Cerebellar nuclear complex (tissue), 1 donor: ENCODE data around the gene HSPBAP1.
"Not testable (repeated sequence)": the region's sequence is repeated elsewhere in the genome, so short reads cannot be mapped to it uniquely, and the experiment has no call there.

ENCODE experiments used
- DNase-seq, 2 experiments: peaks; one replicate each; lab custom pipeline; 2025; lab: John Stamatoyannopoulos, UW

The HSPBAP1 gene

GRCh38 chr3:122784436-122784835 is 9.2 kb downstream of the HSPBAP1 start:
- no peak for DNase-seq

GRCh38 chr3:122782804-122783203 is 10.8 kb downstream of the HSPBAP1 start:
- DNase-seq: no peak

- no peak for DNase-seq
Measured at GRCh38 chr3:122777563-122777962, 16.1 kb downstream of the HSPBAP1 start.

- DNase-seq: no peak
Measured at GRCh38 chr3:122776675-122777468, 16.8 kb downstream of the HSPBAP1 start.

DNA sequence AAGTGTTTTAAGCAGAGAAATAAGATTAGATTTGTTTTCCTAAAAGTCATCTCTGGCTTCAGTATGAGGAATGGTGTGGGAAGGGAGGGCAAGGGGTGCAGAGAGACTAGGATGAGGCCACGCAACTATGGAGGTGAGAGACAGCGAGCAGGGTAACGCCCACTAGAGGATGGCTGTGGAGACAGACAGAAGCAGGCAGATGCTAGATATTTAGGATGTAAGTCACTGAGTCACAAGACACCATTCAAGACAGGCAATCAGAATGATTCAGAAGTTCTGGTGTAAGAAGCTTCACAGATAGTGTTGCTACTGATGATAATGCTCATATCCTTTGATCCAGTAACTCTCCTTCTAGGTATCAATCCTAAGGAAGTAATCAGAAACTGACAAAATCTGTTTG is 19.1 kb downstream of the HSPBAP1 start:
- DNase-seq: no peak

GRCh38 chr3:122773944-122774509 is 19.6 kb downstream of the HSPBAP1 start:
- DNase-seq: no peak

DNA sequence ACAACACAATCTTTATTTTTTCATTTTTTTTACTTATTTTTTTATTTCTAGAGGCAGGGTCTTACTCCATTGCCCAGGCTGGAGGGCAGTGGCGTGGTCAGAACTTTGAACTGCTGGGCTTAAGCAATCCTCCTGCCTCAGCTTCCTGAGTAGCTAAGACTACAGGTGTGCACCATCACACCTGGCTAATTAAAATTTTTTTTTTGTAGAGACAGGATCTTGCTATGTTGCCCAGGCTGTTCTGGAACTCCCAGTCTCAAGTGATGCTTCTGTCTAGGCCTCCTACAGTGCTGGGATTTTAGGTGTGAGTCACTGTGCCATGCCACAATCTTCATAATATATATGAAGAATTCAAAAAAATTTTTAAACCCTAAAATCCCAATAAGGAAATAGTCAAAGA is 20.8 kb downstream of the HSPBAP1 start:
- no peak for DNase-seq

- DNase-seq: no peak
Measured at GRCh38 chr3:122770521-122771202, 23.0 kb downstream of the HSPBAP1 start.

GRCh38 chr3:122767540-122768372 is 25.9 kb downstream of the HSPBAP1 start:
- DNase-seq: no peak

GRCh38 chr3:122766430-122766829 is 27.2 kb downstream of the HSPBAP1 start:
- no peak for DNase-seq

DNA sequence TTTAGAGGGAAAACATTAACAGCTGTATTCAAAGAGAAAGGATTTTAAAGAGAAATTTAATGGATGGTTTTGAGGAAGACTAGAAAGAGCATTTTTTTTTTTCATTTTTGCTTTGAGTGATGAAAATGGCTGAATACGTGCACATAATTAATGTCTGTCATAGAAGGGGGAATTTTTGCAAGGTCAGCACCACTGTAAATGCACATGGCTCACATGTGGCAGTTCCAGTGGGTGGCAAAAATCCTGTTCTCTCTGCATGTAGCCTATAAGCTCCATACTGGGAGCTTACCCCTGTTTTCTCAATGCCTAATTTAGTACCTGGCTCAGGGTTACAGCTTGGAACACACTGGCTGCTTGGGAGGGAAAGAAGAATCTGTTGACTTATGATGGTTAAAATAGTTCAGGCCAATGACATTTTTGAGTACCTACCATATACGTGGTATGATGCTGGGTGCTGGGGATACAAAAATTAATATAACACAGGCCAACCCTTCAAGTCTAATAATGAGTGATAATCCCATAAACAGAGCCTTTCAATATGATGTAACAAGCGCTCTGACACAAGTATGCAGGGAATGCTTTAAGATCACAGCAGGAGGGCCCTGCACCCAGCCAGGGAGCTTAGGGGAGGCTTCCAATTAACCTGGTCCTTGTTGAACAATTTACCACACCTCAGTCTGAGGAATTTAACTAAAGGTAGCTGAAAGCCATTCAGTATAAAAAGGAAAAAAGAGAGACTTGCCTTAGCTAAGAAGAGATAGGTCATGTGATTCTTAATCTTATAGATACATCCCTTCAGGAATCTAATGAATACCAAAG is 33.0 kb downstream of the HSPBAP1 start:
- no peak for DNase-seq

DNA sequence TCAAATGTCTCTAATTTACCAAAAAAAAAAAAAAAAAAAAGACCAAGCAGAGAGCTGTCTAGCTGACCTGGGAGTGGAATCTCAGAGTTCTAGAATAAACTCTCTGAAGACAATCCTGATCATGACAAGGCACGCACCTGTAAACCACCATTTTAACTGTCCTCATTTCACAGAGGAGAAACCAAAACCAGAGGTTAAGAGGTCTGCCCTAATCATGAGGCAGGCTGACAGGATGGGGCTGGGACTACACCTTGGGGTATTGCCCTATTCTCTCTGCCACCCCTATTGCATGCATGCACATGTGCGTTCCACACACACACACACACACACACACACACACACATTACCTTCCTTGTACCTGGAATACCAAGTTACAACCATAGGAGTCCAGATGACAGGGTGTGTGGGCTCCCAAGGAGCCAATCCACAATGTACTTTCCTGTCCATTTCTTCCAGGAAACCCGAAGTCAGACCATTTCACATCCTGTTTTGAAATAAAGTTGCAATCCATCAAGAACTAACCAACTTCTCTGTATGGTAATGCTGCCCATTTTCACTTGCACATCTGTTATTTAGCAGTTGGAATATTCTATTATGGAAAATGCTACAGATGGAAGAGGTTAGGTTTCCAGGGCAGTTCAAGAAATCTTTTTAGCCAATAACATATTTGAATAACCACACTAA is 34.6 kb downstream of the HSPBAP1 start:
- DNase-seq: no peak

- no peak for DNase-seq
Measured at GRCh38 chr3:122755491-122755890, 38.1 kb downstream of the HSPBAP1 start.

- DNase-seq: no peak
Measured at GRCh38 chr3:122754929-122755328, 38.7 kb downstream of the HSPBAP1 start.

- no peak for DNase-seq
Measured at GRCh38 chr3:122748347-122748746, 45.3 kb downstream of the HSPBAP1 start.

DNA sequence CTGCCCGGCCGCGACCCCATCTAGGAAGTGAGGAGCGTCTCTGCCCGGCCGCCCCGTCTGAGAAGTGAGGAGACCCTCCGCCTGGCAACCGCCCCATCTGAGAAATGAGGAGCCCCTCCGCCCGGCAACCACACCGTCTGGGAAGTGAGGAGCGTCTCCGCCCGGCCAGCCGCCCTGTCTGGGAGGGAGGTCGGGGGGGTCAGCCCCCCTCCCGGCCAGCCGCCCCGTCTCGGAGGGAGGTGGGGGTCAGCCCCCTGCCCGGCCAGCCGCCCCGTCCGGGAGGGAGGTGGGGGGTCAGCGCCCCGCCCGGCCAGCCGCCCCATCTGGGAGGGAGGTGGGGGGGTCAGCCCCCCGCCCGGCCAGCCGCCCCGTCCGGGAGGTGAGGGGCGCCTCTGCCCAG is 46.3 kb downstream of the HSPBAP1 start:
- DNase-seq: not testable (repeated sequence)

DNA sequence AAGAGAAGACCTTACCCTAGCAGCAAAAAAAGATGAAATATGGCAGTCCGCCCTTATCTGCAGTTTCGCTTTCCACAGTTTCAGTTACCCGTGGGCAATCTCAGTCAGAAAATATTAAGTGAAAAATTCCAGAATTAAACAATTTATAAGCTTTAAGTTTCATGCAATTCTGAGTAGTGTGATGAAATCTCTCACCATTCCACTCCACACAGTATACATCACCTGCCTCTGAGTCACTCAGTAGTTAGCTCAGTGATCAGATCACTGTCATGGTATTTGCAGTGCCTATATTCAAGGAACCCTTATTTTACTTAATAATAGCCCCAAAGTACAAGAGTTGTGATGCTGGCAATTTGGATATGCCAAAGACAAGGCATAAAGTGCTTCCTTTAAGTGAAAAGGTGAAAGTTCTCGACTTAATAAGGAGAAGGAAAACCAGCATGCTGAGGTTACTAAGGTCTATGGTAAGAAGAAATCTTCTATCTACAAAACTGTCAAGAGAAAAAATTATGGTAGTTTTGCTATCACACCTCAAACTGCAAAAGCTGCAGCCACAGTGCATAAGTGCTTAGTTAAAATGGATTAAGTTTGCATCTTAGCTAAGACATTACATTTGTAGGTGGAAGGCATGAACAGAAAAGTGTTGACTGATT is 48.1 kb downstream of the HSPBAP1 start:
- DNase-seq: no peak

GRCh38 chr3:122743581-122744120 is 50.0 kb downstream of the HSPBAP1 start:
- DNase-seq: no peak

DNA sequence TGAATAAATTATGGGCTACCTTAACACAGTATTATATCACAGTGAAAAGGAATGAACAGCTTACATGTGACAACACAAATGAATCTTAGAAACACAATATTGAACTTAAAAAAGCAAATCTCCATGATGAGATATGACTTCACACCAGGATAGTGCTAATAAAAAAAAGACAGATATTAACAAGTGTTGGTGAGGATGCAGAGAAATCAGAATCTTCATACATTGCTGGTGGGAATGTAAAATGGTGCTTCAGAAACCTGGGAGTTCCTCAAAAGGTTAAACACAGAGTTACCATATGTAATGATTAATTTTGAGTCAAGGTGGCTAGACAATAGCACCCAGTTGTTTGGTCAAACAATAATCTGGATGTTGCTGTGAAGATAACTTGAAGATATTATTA is 51.4 kb downstream of the HSPBAP1 start:
- no peak for DNase-seq

DNA sequence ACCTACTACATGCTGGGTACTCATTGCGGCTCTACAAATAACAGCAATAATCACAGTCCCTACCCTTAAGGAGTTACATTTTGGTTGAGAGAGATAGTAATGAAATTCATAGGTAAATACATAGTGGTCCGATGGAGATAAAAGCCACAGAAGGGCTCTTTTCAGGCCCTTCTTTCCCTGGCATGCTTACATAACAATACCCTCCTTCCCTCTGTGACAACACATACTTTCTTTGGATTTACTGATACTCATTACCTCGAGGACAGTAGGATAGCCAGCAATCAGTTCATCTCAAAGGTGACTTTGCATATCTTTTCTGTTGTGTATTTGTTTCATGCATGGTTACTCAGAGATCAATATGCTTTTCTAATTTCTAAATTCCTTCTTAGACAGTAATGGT is 54.5 kb downstream of the HSPBAP1 start:
- no peak for DNase-seq
